ENCODE results near the gene NPAS1.

GRCh38 chr19:47086280-47086679, 66.6 kb downstream of the NPAS1 start:
- TF ChIP-seq CTCF (IDR thresholded peaks at IDR 0.05) (no peak), EZH2phosphoT487 (IDR thresholded peaks at IDR 0.05) (no peak)
